Tibial nerve (tissue), 4 donors: ENCODE measurements around the gene ZNF662. TPM values are rescaled to one million over a fixed set of nuclear protein-coding genes. Genes with fewer than 3 reads are reported as not detected.
A peak's percentile ranks its signal among the peaks of the same experiment; 100 is the strongest.

Source experiments
- DNase-seq, 2 donors: peaks; one replicate each; pipeline ENCODE4 v3.0.0-alpha.2; 2019; ENCODE audit warnings: low spot score in 2 of 2
- H3K27ac ChIP-seq, 4 donors: fragments of 200-600 bp; sonication (generic) in 3 of 4; one replicate each; pipeline ENCODE4 v1.5.1; 2017 to 2019; ENCODE audit warnings: mild to moderate bottlenecking in 1 of 4
- H3K27me3 ChIP-seq, 2 donors: fragments of 200-600 bp; sonication (generic) in 1 of 2; one replicate each; pipeline versions ENCODE4 v1.5.1 to v1.6.0; 2017 to 2019
- H3K36me3 ChIP-seq, 3 donors: fragments of 200-600 bp; sonication (generic); one replicate each; pipeline ENCODE4 v1.5.1; 2018 to 2019
- H3K4me1 ChIP-seq, 4 donors: fragments of 200-600 bp; sonication (generic) in 3 of 4; one replicate each; pipeline ENCODE4 v1.5.1; 2017 to 2019
- H3K4me3 ChIP-seq, 4 donors: fragments of 200-600 bp; sonication (generic) in 3 of 4; one replicate each; pipeline ENCODE4 v1.5.1; 2017 to 2019; ENCODE audit warnings: mild to moderate bottlenecking in 1 of 4, moderate library complexity in 1 of 4
- H3K9me3 ChIP-seq, 4 donors: fragments of 200-600 bp; sonication (generic) in 3 of 4; one replicate each; pipeline ENCODE4 v1.5.1; 2017 to 2019
- EP300 ChIP-seq, 2 donors: sonication (generic); formaldehyde crosslinking; IDR thresholded peaks; one replicate each; pipeline ENCODE4 v1.6.1; 2017; ENCODE audit warnings: antibody characterized with exemption in 2 of 2, mild to moderate bottlenecking in 1 of 2
- POLR2A ChIP-seq, 2 donors: fragments of 450-650 bp; IDR thresholded peaks; one replicate each; pipeline ENCODE4 v1.6.1; 2017; ENCODE audit warnings: antibody characterized with exemption in 2 of 2, mild to moderate bottlenecking in 2 of 2, moderate library complexity in 2 of 2
- WGBS, 2 donors: methylation state at CpG; one replicate each; pipeline ENCODE4 v1.1.5; 2018; 5-methylcytosine and 5-hydroxymethylcytosine counted together
- total RNA-seq, 4 donors: library from RNA; depleted of rRNA; stranded (reverse); fragments of >200 nt; gene quantifications; one replicate each; pipeline ENCODE4 v1.1.0, GENCODE V29; 2016
- TF ChIP-seq, protein P1 (sequence below), 5 experiments: fragments of 200-600 bp in 3 of 5; fragments of 450-650 bp in 2 of 5; sonication (generic) in 3 of 5; IDR thresholded peaks; one replicate each; pipeline ENCODE4 v1.5.1; 2016 to 2019; ENCODE audit warnings: antibody characterized with exemption in 5 of 5, mild to moderate bottlenecking in 3 of 5, moderate library complexity in 2 of 5

Gene ZNF662
- total RNA-seq, 4 donors from 2014 or later = 9.0 to 20.0 (median 16.7) TPM

GRCh38 chr3:42905740-42906069 lies 237 bp upstream of the ZNF662 start:
- WGBS, 2 donors = 10 to 14% methylated on average over 12 of the region's 12 CpGs
- TF ChIP-seq POLR2A (IDR thresholded peaks at IDR 0.05) (no peak), EP300 (IDR thresholded peaks at IDR 0.05) (no peak)
- TF ChIP-seq, protein P1, sequence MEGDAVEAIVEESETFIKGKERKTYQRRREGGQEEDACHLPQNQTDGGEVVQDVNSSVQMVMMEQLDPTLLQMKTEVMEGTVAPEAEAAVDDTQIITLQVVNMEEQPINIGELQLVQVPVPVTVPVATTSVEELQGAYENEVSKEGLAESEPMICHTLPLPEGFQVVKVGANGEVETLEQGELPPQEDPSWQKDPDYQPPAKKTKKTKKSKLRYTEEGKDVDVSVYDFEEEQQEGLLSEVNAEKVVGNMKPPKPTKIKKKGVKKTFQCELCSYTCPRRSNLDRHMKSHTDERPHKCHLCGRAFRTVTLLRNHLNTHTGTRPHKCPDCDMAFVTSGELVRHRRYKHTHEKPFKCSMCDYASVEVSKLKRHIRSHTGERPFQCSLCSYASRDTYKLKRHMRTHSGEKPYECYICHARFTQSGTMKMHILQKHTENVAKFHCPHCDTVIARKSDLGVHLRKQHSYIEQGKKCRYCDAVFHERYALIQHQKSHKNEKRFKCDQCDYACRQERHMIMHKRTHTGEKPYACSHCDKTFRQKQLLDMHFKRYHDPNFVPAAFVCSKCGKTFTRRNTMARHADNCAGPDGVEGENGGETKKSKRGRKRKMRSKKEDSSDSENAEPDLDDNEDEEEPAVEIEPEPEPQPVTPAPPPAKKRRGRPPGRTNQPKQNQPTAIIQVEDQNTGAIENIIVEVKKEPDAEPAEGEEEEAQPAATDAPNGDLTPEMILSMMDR (IDR thresholded peaks at IDR 0.05) = no peak
- H3K27ac ChIP-seq = peak overlapping the region; percentile 44 to 82 (median 63)
- H3K4me3 ChIP-seq = peak overlapping the region; percentile 50 to 87 (median 78)
- H3K27me3 ChIP-seq = no peaks in the 10 kb centered on the region
- H3K9me3 ChIP-seq = peaks cover 0 to 13% (median 0%) of the 10 kb centered on the region in 4 donors
- peaks cover 0 to 31% (median 0%) of the 10 kb centered on the region in 3 donors for H3K36me3 ChIP-seq
- no peak for DNase-seq
- H3K4me1 ChIP-seq = peaks cover 0 to 21% (median 0%) of the 10 kb centered on the region in 4 donors

DNA sequence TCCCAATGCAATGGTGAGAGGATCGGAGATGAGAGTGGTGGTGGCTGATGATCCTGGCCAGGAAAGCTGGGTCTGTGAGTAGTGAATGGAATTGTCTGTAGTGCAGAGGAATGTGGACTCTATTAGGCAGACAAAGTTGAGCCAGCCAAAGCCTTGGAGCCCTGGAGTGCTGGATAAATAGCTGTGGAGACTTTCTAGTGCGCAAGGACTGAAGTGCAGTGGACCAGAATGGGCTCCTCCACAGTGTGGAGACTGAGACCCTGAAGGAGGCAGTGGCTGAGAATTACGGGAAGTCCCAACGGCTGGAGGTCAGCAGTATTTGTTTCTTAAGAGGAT lies 874 bp downstream of the ZNF662 start:
- H3K9me3 ChIP-seq = peaks cover 0 to 24% (median 0%) of the 10 kb centered on the region in 4 donors
- no peak for DNase-seq
- peak overlapping the region; percentile 50 to 87 (median 78) for H3K4me3 ChIP-seq
- peak overlapping the region in 3 of 4 donors; percentile 50 to 82 (median 76) for H3K27ac ChIP-seq
- peaks cover 0 to 42% (median 0%) of the 10 kb centered on the region in 3 donors for H3K36me3 ChIP-seq
- 48 to 51% methylated on average over 4 of the region's 4 CpGs for WGBS, 2 donors
- H3K27me3 ChIP-seq = no peaks in the 10 kb centered on the region
- peaks cover 0 to 21% (median 0%) of the 10 kb centered on the region in 4 donors for H3K4me1 ChIP-seq
- no peak for TF ChIP-seq POLR2A (IDR thresholded peaks at IDR 0.05)
- TF ChIP-seq, protein P1 (IDR thresholded peaks at IDR 0.05) = no peak
- no peak for TF ChIP-seq EP300 (IDR thresholded peaks at IDR 0.05)

- TF ChIP-seq, protein P1 (IDR thresholded peaks at IDR 0.05) = no peak
- no peak for TF ChIP-seq EP300 (IDR thresholded peaks at IDR 0.05)
- no peak for TF ChIP-seq POLR2A (IDR thresholded peaks at IDR 0.05)
- H3K36me3 ChIP-seq = peaks cover 2 to 54% (median 9%) of the 10 kb centered on the region in 3 donors
- DNase-seq = no peak
- H3K4me1 ChIP-seq = peaks cover 0 to 21% (median 0%) of the 10 kb centered on the region in 4 donors
- H3K9me3 ChIP-seq = peaks cover 0 to 36% (median 6%) of the 10 kb centered on the region in 4 donors
- H3K4me3 ChIP-seq = no peak overlapping the region
- WGBS, 2 donors = 87 to 95% methylated on average over 7 of the region's 7 CpGs
- H3K27me3 ChIP-seq = no peaks in the 10 kb centered on the region
- no peak overlapping the region for H3K27ac ChIP-seq
Measured at GRCh38 chr3:42908675-42909074, 2.7 kb downstream of the ZNF662 start.

- Histone ChIP-seq H3K9me3 (peaks cover 9 to 65% (median 24%) of the 10 kb centered on the region in 4 donors), H3K4me3 (no peak overlapping the region), H3K27ac (no peak overlapping the region), H3K4me1 (peaks cover 0 to 12% (median 0%) of the 10 kb centered on the region in 4 donors), H3K27me3 (no peaks in the 10 kb centered on the region), H3K36me3 (peaks cover 5 to 83% (median 27%) of the 10 kb centered on the region in 3 donors)
- DNase-seq = no peak
- no peak for TF ChIP-seq POLR2A (IDR thresholded peaks at IDR 0.05)
- TF ChIP-seq, protein P1 (IDR thresholded peaks at IDR 0.05) = no peak
- TF ChIP-seq EP300 (IDR thresholded peaks at IDR 0.05) = no peak
- WGBS, 2 donors = 97 to 100% methylated on average over 2 of the region's 2 CpGs
Measured at GRCh38 chr3:42911551-42911950, 5.6 kb downstream of the ZNF662 start.

DNA sequence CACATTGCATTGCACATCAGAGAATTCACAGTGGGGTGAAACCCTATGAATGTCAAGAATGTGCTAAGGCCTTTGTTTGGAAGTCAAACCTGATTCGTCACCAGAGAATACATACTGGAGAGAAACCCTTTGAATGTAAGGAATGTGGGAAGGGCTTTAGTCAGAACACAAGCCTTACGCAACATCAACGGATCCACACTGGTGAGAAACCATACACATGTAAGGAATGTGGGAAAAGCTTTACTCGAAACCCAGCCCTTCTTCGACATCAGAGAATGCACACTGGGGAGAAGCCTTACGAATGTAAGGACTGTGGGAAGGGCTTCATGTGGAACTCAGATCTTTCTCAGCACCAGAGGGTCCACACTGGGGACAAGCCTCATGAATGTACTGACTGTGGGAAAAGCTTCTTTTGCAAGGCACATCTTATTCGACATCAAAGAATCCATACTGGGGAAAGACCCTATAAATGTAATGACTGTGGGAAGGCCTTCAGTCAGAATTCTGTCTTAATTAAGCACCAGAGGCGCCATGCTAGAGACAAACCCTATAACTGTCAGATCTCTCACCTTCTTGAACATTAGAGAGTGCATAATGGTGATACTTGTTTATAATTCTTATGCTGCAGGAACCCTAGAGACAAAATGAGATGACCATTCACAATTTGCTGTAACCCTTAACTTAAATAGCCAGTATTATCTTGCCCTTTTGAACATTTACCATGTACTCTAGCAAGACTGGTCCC lies 9.0 kb downstream of the ZNF662 start:
- 92 to 98% methylated on average over 8 of the region's 8 CpGs for WGBS, 2 donors
- Histone ChIP-seq H3K36me3 (peaks cover 5 to 73% (median 27%) of the 10 kb centered on the region in 3 donors), H3K27me3 (no peaks in the 10 kb centered on the region), H3K4me1 (no peaks in the 10 kb centered on the region), H3K9me3 (peaks cover 9 to 93% (median 32%) of the 10 kb centered on the region in 4 donors), H3K4me3 (no peak overlapping the region), H3K27ac (no peak overlapping the region)
- TF ChIP-seq POLR2A (IDR thresholded peaks at IDR 0.05) (no peak), EP300 (IDR thresholded peaks at IDR 0.05) (no peak)
- TF ChIP-seq, protein P1 (IDR thresholded peaks at IDR 0.05) = no peak
- no peak for DNase-seq
